GM12878 (cell line): ENCODE results near the gene ZNF581. TPM values are rescaled to one million over a fixed set of nuclear protein-coding genes. Genes with fewer than 3 reads are reported as not detected.
A peak's percentile ranks its signal among the peaks of the same experiment; 100 is the strongest.

Experiments used
- BCL11A ChIP-seq: IDR thresholded peaks from 2 replicates; pipeline ENCODE4 v1.6.1; 2011; ENCODE audit warnings: low read depth, low read length
- CBFB ChIP-seq: IDR thresholded peaks from 2 replicates; pipeline ENCODE4 v1.6.1; 2016; ENCODE audit warnings: antibody characterized with exemption, low read depth
- CBX5 ChIP-seq: sonication (generic); IDR thresholded peaks from 2 replicates; pipeline ENCODE4 v1.6.1; 2016; ENCODE audit warnings: low read depth, moderate library complexity, mild to moderate bottlenecking, inconsistent platforms
- CHD2 ChIP-seq: IDR thresholded peaks from 2 replicates; pipeline ENCODE4 v1.6.1; 2011; ENCODE audit warnings: low read depth, low read length, improper control_type of control experiment, borderline replicate concordance
- ETV6 ChIP-seq, 2 experiments: fragments of 450-650 bp in 1 of 2; IDR thresholded peaks in 1 of 2; conservative IDR thresholded peaks in 1 of 2; 2 replicates each; pipeline ENCODE4 v1.6.1; 2014; ENCODE audit warnings: antibody characterized with exemption in 1 of 2, borderline replicate concordance in 1 of 2, low read depth in 1 of 2, mild to moderate bottlenecking in 1 of 2, moderate library complexity in 1 of 2
- HDGF ChIP-seq: fragments of 450-650 bp; IDR thresholded peaks from 2 replicates; pipeline ENCODE4 v1.6.1; 2016; ENCODE audit warnings: antibody characterized with exemption
- IKZF1 ChIP-seq: fragments of 450-650 bp; conservative IDR thresholded peaks from 2 replicates; pipeline ENCODE4 v1.6.1; 2017; ENCODE audit warnings: antibody characterized with exemption, mild to moderate bottlenecking
- KDM1A ChIP-seq: fragments of 200-600 bp; sonication (generic); IDR thresholded peaks from 2 replicates; pipeline ENCODE4 v1.6.1; 2016; ENCODE audit warnings: borderline replicate concordance
- POLR2AphosphoS5 ChIP-seq: IDR thresholded peaks from 2 replicates; pipeline ENCODE4 v1.6.1; 2011; ENCODE audit warnings: mild to moderate bottlenecking, low read length, inconsistent platforms
- RFX5 ChIP-seq: IDR thresholded peaks from 2 replicates; pipeline ENCODE4 v1.6.1; 2011; ENCODE audit warnings: low read depth, low read length, improper control_type of control experiment
- SMAD1 ChIP-seq: fragments of 450-650 bp; IDR thresholded peaks from 2 replicates; pipeline ENCODE4 v1.6.1; 2018; ENCODE audit warnings: mild to moderate bottlenecking, low read depth; ENCODE audit not compliant: partially characterized antibody
- STAT1 ChIP-seq: fragments of 450-650 bp; conservative IDR thresholded peaks from 2 replicates; pipeline ENCODE4 v1.6.1; 2014; ENCODE audit warnings: antibody characterized with exemption, mild to moderate bottlenecking
- STAT3 ChIP-seq: IDR thresholded peaks from 2 replicates; pipeline ENCODE4 v1.6.1; 2011; ENCODE audit warnings: low read depth, low read length, improper control_type of control experiment
- TCF12 ChIP-seq: IDR thresholded peaks from 2 replicates; pipeline ENCODE4 v1.6.1; 2011; ENCODE audit warnings: low read depth, mild to moderate bottlenecking, low read length
- polyA plus RNA-seq, 11 experiments: library from polyadenylated mRNA; depleted of rRNA in 4 of 11; unstranded in 6 of 11; stranded (reverse) in 5 of 11; fragments of >200 nt; fragmentation: Nextera tagmentation in 4 of 11; fragmentation: Illumina TruSeq in 1 of 11; extraction: Ambion mirVana in 4 of 11; extraction: Trizol in 1 of 11; gene quantifications; 1 replicate in 1 of 11; 2 replicates in 10 of 11; pipeline versions ENCODE4 v1.2.1 to v1.2.3, GENCODE V29; 2011 to 2016; ENCODE audit warnings: inconsistent platforms in 2 of 11, missing spikeins in 2 of 11, low read depth in 1 of 11
- total RNA-seq, 4 experiments: library from RNA; depleted of rRNA in 3 of 4; stranded (reverse); fragments of >200 nt in 3 of 4; fragmentation: Illumina TruSeq in 1 of 4; extraction: Trizol in 1 of 4; gene quantifications; 2 replicates each; pipeline versions ENCODE4 v1.2.1 to v1.2.3, GENCODE V29; 2013 to 2021
- TF ChIP-seq, protein P1 (sequence below): IDR thresholded peaks from 2 replicates; pipeline ENCODE4 v1.6.1; 2011; ENCODE audit warnings: borderline replicate concordance, low read depth, mild to moderate bottlenecking, moderate library complexity, mixed read lengths, low read length; ENCODE audit not compliant: insufficient read depth; ENCODE audit errors: extremely low read length
- TF ChIP-seq, protein P2 (sequence below): fragments of 450-650 bp; formaldehyde crosslinking; IDR thresholded peaks from 2 replicates; pipeline ENCODE4 v1.4.0; 2022; ENCODE audit warnings: mild to moderate bottlenecking, moderate library complexity
- TF ChIP-seq, protein P3 (sequence below): IDR thresholded peaks from 2 replicates; pipeline ENCODE4 v1.6.1; 2011; ENCODE audit warnings: low read depth, mild to moderate bottlenecking, low read length, moderate library complexity, borderline replicate concordance; ENCODE audit errors: extremely low read depth
- TF ChIP-seq, protein P4 (sequence below): fragments of 450-650 bp; IDR thresholded peaks from 2 replicates; pipeline ENCODE4 v1.6.1; 2018; ENCODE audit warnings: mild to moderate bottlenecking, low read depth, moderate library complexity; ENCODE audit not compliant: partially characterized antibody
- TF ChIP-seq, protein P5 (sequence below): fragments of 150-350 bp; IDR thresholded peaks from 2 replicates; pipeline ENCODE4 v1.6.1; 2014; ENCODE audit warnings: mild to moderate bottlenecking, low read depth, low read length

ZNF581 gene
- total and polyA plus RNA-seq, 10 of the 15 experiments (the other 5 are each of a cell fraction or from before 2014, with no cell fraction given): 4.7 to 45.4 (median 22.2) TPM

DNA sequence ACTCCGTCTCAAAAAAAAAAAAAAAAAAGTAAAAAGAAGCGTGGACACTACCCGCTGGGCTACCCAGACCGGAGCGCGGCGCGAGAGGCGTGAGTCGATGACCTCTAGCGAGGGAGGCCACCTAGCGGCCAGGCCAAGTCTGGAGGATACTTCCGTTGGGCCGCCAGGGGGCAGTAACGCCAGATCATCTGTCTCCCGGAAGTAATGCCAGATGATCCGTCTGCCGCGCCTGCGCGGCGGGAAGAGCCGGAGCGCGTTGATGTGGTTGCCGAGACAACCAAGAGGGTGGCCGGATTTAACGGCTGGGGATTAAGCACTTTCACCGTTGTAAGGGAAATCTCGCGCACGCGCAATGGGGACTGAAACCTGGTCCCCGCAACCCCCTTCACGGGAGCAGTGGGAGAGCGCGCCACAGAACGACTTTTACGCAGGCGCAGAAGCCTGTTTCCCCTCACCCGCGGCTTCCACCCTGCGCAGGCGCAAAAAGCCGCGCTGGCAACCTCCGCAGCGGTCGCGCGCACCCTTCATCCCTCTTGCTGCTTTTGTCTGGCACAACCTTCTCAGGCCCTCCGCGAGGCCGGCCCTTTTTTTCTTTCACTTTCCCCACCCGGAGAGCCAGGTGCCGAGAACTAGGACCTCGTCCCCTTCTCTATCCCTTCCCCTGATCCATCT lies 10.3 kb downstream of the ZNF581 start (continued):
- TF ChIP-seq, protein P1, sequence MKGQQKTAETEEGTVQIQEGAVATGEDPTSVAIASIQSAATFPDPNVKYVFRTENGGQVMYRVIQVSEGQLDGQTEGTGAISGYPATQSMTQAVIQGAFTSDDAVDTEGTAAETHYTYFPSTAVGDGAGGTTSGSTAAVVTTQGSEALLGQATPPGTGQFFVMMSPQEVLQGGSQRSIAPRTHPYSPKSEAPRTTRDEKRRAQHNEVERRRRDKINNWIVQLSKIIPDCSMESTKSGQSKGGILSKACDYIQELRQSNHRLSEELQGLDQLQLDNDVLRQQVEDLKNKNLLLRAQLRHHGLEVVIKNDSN: no peak
- TF ChIP-seq IKZF1 (peak; percentile 84), KDM1A (no peak), CHD2 (peak; percentile 67; the same call in 1 of the 2 replicates), ETV6 (conservative IDR thresholded peaks at IDR 0.05 in 1 of 2, IDR thresholded peaks at IDR 0.05 in 1 of 2; ENCODE audit: borderline replicate concordance in 1 of 2, low read depth in 1 of 2) (0 out of 4 replicates have a peak, but pooled peaks of 1 of the 2 experiments have one; percentile 31), CBFB (no peak), RFX5 (peak; percentile 56; the same call in 1 of the 2 replicates), POLR2AphosphoS5 (peak; percentile 84), STAT1 (0 out of 2 replicates have a peak, but pooled peaks have one; percentile 49), BCL11A (0 out of 2 replicates have a peak, but pooled peaks have one; percentile 29), HDGF (peak; percentile 1; the same call in 1 of the 2 replicates), SMAD1 (peak; percentile 84), TCF12 (0 out of 2 replicates have a peak, but pooled peaks have one; percentile 34), CBX5 (0 out of 2 replicates have a peak, but pooled peaks have one; percentile 46), STAT3 (peak; percentile 34; the same call in 1 of the 2 replicates)
- TF ChIP-seq, protein P2, sequence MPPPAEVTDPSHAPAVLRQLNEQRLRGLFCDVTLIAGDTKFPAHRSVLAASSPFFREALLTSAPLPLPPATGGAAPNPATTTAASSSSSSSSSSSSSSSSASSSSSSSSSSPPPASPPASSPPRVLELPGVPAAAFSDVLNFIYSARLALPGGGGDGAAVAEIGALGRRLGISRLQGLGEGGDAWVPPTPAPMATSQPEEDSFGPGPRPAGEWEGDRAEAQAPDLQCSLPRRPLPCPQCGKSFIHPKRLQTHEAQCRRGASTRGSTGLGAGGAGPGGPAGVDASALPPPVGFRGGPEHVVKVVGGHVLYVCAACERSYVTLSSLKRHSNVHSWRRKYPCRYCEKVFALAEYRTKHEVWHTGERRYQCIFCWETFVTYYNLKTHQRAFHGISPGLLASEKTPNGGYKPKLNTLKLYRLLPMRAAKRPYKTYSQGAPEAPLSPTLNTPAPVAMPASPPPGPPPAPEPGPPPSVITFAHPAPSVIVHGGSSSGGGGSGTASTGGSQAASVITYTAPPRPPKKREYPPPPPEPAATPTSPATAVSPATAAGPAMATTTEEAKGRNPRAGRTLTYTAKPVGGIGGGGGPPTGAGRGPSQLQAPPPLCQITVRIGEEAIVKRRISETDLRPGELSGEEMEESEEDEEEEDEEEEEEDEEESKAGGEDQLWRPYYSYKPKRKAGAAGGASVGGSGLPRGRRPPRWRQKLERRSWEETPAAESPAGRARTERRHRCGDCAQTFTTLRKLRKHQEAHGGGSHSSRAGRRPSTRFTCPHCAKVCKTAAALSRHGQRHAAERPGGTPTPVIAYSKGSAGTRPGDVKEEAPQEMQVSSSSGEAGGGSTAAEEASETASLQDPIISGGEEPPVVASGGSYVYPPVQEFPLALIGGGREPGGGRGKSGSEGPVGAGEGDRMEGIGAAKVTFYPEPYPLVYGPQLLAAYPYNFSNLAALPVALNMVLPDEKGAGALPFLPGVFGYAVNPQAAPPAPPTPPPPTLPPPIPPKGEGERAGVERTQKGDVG (CRISPR knock-in tag): no peak
- TF ChIP-seq, protein P3, sequence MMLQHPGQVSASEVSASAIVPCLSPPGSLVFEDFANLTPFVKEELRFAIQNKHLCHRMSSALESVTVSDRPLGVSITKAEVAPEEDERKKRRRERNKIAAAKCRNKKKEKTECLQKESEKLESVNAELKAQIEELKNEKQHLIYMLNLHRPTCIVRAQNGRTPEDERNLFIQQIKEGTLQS: peak; percentile 68; the same call in 1 of the 2 replicates
- TF ChIP-seq, protein P4, sequence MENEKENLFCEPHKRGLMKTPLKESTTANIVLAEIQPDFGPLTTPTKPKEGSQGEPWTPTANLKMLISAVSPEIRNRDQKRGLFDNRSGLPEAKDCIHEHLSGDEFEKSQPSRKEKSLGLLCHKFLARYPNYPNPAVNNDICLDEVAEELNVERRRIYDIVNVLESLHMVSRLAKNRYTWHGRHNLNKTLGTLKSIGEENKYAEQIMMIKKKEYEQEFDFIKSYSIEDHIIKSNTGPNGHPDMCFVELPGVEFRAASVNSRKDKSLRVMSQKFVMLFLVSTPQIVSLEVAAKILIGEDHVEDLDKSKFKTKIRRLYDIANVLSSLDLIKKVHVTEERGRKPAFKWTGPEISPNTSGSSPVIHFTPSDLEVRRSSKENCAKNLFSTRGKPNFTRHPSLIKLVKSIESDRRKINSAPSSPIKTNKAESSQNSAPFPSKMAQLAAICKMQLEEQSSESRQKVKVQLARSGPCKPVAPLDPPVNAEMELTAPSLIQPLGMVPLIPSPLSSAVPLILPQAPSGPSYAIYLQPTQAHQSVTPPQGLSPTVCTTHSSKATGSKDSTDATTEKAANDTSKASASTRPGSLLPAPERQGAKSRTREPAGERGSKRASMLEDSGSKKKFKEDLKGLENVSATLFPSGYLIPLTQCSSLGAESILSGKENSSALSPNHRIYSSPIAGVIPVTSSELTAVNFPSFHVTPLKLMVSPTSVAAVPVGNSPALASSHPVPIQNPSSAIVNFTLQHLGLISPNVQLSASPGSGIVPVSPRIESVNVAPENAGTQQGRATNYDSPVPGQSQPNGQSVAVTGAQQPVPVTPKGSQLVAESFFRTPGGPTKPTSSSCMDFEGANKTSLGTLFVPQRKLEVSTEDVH: peak; percentile 93
- TF ChIP-seq, protein P5, sequence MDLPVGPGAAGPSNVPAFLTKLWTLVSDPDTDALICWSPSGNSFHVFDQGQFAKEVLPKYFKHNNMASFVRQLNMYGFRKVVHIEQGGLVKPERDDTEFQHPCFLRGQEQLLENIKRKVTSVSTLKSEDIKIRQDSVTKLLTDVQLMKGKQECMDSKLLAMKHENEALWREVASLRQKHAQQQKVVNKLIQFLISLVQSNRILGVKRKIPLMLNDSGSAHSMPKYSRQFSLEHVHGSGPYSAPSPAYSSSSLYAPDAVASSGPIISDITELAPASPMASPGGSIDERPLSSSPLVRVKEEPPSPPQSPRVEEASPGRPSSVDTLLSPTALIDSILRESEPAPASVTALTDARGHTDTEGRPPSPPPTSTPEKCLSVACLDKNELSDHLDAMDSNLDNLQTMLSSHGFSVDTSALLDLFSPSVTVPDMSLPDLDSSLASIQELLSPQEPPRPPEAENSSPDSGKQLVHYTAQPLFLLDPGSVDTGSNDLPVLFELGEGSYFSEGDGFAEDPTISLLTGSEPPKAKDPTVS: 0 out of 2 replicates have a peak, but pooled peaks have one; percentile 1
